Smooth muscle cell of the pulmonary artery (primary cell): ENCODE results near the gene GIGYF2. TPM values are rescaled to one million over a fixed set of nuclear protein-coding genes. Genes with fewer than 3 reads are reported as not detected.

Source experiments
- total RNA-seq: library from RNA; depleted of rRNA; stranded (reverse); fragments of >200 nt; gene quantifications from 2 replicates; pipeline ENCODE4 v1.2.3, GENCODE V29; 2014

Gene GIGYF2
- 56.7 and 59.4 TPM in 2 replicates for total RNA-seq

GRCh38 chr2:232697059-232697806 lies at the start of gene GIGYF2:
Gene GIGYF2 (plus strand): TSS chr2:232697331. CDS start chr2:232735198, 37,867 bp downstream.

GRCh38 chr2:232776435-232776834 lies 79.3 kb downstream of the GIGYF2 start, which contains the start of gene KCNJ13:
Gene KCNJ13 (minus strand): TSS chr2:232776565. CDS start chr2:232771362, 5,203 bp downstream.

GRCh38 chr2:232870018-232870765 lies 173.1 kb downstream of the GIGYF2 start, which contains the start of gene SNORC:
Gene SNORC (plus strand): TSS chr2:232870264. CDS start chr2:232870342, 78 bp downstream.

Other genes with a start within 250 kb of the GIGYF2 start
- not detected in 2 replicates for gene ALPI, start 241.2 kb upstream of the GIGYF2 start, total RNA-seq
- 0.52 TPM in 1 of 2 replicates, not detected in the other for gene ECEL1, start 209.5 kb upstream of the GIGYF2 start, total RNA-seq
- not detected in 2 replicates for gene PRSS56, start 176.9 kb upstream of the GIGYF2 start, total RNA-seq
- gene CHRND, start 171.2 kb upstream of the GIGYF2 start, total RNA-seq = not detected in 2 replicates
- not detected in 2 replicates for gene CHRNG, start 157.6 kb upstream of the GIGYF2 start, total RNA-seq
- gene TIGD1, start 146.8 kb upstream of the GIGYF2 start, total RNA-seq = 2.2 and 3.1 TPM in 2 replicates
- 55.2 and 73.8 TPM in 2 replicates for gene EIF4E2, start 146.6 kb upstream of the GIGYF2 start, total RNA-seq
- 2.7 and 3.9 TPM in 2 replicates for gene EFHD1, start 63.7 kb upstream of the GIGYF2 start, total RNA-seq
- gene KCNJ13, start 79.2 kb downstream of the GIGYF2 start, total RNA-seq = not detected in 2 replicates
- 0.65 and 1.6 TPM in 2 replicates for gene SNORC, start 172.9 kb downstream of the GIGYF2 start, total RNA-seq